Rectal smooth muscle tissue (tissue), 1 donor: ENCODE measurements around the gene C2CD2.

Experiments used
- H3K27ac ChIP-seq: one replicate; pipeline ENCODE4 v1.7.0; 2013; ENCODE audit warnings: low read depth, low read length, inconsistent platforms
- H3K27me3 ChIP-seq: one replicate; pipeline ENCODE4 v1.7.0; 2013; ENCODE audit warnings: low read length; ENCODE audit not compliant: control insufficient read depth, insufficient read depth
- H3K36me3 ChIP-seq: one replicate; pipeline ENCODE4 v1.7.0; 2013; ENCODE audit warnings: low read length; ENCODE audit not compliant: control insufficient read depth, insufficient read depth
- H3K4me1 ChIP-seq: one replicate; pipeline ENCODE4 v1.7.0; 2013; ENCODE audit warnings: low read length; ENCODE audit not compliant: control insufficient read depth, insufficient read depth
- H3K4me3 ChIP-seq: one replicate; pipeline ENCODE4 v1.7.0; 2013; ENCODE audit warnings: low read length
- H3K9ac ChIP-seq: one replicate; pipeline ENCODE4 v1.7.0; 2013; ENCODE audit warnings: low read length

C2CD2 gene

DNA sequence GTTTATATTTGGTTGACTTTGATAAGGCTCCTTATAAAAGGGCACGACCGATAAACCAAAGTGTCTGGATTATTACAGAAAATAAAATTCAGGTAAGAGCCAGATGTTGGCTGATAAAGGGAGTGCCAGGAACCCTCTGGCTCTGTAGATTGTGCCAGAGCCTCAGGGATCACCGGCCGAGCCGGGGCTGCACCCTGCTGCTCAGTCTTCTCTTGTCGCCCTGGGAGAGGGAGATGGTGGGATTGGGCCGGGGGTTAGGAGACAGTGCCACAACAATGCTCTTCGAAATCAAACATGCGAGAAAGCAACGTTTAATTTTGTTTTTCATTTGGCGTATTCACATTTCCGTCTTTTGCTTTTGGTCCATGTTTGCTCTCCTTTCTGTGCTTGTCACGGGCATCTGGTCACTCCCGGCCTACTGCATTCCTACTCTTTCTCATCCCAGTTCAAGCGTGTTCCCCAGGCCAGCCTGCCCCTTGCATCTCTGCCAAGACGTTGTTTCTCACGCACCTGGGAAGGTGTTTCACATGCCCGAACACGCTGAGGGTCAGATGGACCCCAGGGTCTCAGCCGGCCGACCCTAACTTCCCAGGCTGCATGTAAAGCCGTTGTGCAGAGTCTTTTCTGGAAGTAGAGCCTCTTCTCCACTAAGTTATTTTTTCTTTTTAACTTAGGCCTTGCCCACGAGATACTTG lies 18.8 kb upstream of the C2CD2 start:
- Histone ChIP-seq H3K36me3 (no peaks in the 10 kb centered on the region), H3K4me3 (no peak overlapping the region), H3K9ac (no peak overlapping the region), H3K27ac (no peak overlapping the region), H3K4me1 (no peaks in the 10 kb centered on the region), H3K27me3 (no peaks in the 10 kb centered on the region)

DNA sequence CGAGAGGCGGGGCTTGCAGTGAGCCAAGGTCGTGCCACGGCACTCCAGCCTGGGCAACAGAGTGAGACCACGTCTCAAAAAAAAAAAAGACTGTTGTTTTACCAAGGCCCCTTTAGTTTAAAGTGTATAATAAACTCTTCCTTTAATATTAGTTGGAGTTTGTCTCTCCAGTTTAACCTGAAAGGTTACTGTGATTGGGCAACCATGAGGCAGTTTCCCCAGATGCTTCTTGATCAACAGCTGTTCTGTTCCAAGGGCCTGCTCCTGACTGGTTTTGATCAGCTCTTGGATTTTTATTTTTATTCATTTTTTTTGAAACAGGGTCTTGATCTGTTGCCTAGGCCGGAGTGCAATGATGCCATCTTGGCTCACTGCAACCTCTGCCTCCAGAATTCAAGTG lies 18.1 kb upstream of the C2CD2 start:
- Histone ChIP-seq H3K4me1 (no peaks in the 10 kb centered on the region), H3K9ac (no peak overlapping the region), H3K36me3 (no peaks in the 10 kb centered on the region), H3K27ac (no peak overlapping the region), H3K27me3 (no peaks in the 10 kb centered on the region), H3K4me3 (no peak overlapping the region)

DNA sequence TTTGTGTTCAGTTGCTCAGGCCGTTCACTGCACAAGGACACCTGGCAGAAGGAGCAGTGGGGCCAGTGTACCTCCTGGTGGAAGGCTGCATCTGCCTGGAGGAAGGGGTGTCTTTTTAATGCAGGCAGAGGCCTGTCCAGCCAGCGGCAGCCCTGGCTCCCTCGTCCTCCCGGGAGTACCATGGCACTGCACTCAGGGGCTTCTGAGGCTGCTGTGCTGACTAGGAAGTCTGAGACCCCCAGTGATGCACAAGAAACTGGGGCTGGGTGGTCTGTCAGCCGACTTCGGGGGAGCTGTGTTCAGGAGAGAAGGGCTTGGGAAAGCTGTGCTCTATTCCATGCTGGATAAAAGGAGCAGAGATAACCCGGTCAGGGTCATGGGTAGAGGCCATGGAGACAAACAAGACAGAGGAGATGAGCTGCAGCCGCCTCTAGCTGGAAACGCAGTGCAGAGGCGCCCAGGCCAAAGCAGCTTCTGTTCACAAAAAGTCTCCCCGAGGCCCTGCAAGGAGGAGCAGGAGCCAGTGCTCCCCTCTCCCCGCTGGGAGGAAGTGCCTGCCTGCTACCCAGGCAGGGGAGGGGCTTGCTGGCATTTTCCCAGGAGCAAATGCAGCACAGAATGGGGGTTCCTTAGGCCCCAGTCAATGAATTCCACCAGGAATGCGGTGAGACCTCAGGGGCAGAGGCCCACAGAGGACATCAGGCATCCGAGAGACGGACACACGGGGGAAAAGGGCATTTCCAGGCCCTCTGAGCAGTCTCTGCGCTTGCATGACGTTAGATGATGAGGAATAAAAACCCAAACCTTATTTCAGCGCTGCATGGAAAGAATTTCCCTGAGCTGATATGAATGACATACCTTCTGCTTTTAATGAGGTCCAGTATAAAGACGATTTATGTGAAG lies 17.2 kb upstream of the C2CD2 start:
- Histone ChIP-seq H3K4me3 (no peak overlapping the region), H3K27ac (no peak overlapping the region), H3K27me3 (no peaks in the 10 kb centered on the region), H3K4me1 (no peaks in the 10 kb centered on the region), H3K9ac (no peak overlapping the region), H3K36me3 (no peaks in the 10 kb centered on the region)

DNA sequence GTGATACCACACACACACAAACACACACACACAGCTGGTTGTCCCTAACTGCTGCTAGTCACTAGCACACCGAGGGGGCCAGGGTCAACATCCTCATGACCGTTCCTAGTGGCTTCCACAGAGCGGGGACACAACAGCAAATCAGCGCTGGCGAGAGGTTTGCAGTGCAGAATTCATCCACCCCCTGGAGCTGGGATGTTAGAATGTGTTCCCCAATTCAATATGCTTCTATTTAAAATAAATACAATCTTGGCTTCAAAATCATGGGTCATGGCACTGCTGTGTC lies 16.2 kb upstream of the C2CD2 start:
- H3K4me1 ChIP-seq, result no peaks in the 10 kb centered on the region
- no peaks in the 10 kb centered on the region for H3K36me3 ChIP-seq
- H3K9ac ChIP-seq, result no peak overlapping the region
- no peaks in the 10 kb centered on the region for H3K27me3 ChIP-seq
- H3K27ac ChIP-seq, result no peak overlapping the region
- no peak overlapping the region for H3K4me3 ChIP-seq

DNA sequence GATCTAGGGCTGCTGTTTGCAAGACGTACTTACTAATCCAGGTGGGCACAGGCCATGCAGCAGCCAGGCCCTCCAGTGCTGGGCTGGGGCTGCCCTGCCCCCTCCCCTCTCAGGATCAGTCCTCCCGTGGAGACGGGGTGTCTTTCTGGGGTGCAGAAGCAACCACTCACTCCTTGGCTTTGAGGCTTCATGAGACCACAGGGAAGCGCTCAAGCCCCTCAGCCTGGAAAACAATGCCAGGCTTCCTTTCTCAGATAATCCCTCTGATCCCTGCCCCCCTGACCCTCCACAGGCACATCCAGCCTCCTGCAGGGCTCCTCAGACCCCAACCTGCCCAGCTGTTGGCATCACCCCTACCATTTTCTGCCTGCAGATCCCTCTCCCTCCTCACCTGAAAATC lies 13.9 kb upstream of the C2CD2 start:
- H3K36me3 ChIP-seq, result no peaks in the 10 kb centered on the region
- no peaks in the 10 kb centered on the region for H3K27me3 ChIP-seq
- no peak overlapping the region for H3K4me3 ChIP-seq
- H3K9ac ChIP-seq, result no peak overlapping the region
- no peak overlapping the region for H3K27ac ChIP-seq
- no peaks in the 10 kb centered on the region for H3K4me1 ChIP-seq

DNA sequence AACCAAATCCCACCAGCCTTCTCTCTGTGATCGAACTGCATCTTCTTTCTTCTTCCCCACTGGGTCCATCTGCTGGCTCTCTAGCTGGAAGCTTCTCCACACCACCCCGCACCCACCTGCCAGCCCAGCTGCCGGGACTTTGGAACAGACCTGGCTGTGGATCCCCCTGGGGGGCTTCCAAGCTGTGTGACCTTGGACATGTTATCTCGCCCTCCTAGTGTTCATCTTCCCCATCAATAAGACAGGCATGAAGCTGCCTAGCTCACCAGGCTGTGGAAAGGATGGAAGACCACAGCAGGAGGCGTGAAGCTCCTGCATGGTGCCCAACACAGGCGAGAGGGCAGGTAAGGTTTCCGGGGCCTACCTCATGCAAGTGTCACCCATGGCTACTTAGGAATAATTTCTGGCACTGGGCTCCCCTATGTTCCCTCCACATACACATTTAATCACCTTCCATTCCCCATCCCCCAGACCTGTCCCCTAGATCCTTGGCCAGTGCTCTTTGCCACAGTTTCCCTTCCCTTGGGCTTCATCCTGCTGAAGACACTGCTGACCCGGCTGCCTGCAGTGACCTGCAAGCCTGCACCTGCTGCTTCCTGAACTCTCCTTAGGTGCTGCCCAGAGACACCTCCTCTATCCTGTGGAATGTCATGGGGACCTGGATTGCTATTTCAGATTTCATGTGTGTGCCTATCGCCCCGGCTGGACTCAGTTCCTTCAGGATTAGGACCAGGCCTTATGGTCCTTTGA lies 13.2 kb upstream of the C2CD2 start:
- no peak overlapping the region for H3K9ac ChIP-seq
- no peaks in the 10 kb centered on the region for H3K36me3 ChIP-seq
- no peak overlapping the region for H3K4me3 ChIP-seq
- no peaks in the 10 kb centered on the region for H3K4me1 ChIP-seq
- H3K27ac ChIP-seq, result no peak overlapping the region
- no peaks in the 10 kb centered on the region for H3K27me3 ChIP-seq

DNA sequence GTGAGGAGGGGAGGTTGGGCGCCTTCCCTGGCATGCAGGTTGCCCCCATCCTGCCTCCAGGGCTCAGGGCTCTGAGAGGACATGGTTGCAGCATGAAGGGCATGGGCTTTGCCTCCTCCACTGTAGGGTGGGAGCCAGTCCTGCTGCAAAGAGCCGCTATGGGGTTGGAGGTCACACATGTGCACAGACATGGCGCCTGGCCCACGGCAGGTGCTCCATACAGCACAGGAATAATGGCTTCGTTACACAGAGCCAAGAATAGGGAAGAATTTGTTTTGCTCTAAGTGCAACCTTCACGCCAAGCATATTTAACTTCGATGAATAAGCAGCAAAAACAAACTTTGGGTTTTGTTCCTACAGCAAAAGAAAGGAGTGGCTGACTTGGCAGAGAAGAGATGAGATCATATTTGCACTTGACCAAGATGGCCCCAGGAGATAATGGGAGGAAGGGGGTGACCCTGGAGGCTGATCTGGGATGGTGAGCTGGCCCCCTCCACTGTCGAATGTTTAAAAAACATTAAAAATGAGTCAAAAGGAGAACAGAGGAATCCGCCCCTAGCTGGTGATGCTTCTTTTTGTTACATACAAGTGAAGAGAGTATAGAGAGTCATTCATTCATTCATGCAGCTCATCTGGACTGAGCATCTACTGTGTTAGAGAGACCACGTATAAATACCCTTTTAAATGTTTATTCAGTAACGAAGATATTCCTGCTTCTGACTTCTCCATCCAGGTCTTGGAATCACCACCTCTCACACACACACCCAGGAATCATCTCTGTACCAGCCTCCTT lies 12.4 kb upstream of the C2CD2 start:
- Histone ChIP-seq H3K36me3 (no peaks in the 10 kb centered on the region), H3K4me1 (no peaks in the 10 kb centered on the region), H3K4me3 (no peak overlapping the region), H3K27me3 (no peaks in the 10 kb centered on the region), H3K9ac (no peak overlapping the region), H3K27ac (no peak overlapping the region)

DNA sequence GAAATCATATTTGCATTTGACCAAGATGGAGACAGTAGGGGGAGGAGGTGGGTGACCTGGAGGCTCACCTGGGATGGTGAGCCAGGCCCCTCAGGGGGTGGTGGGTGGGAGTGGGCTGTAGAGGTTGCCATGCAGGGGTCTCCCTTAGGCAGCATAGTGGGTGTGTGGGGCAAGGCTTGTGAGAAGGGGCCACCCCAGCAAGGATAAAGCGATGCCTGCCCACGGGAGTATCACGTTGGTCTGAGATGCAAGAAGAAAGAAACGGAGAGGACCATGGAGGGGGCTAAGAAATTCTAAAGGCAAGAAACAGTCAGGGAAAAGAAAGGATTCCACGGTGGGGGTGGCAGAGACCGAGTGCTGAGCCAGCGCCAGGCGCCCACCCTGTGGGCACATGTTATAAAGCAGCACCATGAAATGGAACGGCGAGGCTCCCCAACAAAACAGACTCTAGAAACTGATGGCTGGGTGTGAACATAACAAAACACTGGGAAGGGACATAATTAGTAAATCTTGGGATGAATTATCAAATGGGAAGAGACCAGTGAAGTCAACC lies 11.7 kb upstream of the C2CD2 start:
- no peak overlapping the region for H3K9ac ChIP-seq
- H3K4me3 ChIP-seq, result no peak overlapping the region
- no peaks in the 10 kb centered on the region for H3K4me1 ChIP-seq
- no peaks in the 10 kb centered on the region for H3K27me3 ChIP-seq
- H3K36me3 ChIP-seq, result no peaks in the 10 kb centered on the region
- no peak overlapping the region for H3K27ac ChIP-seq

DNA sequence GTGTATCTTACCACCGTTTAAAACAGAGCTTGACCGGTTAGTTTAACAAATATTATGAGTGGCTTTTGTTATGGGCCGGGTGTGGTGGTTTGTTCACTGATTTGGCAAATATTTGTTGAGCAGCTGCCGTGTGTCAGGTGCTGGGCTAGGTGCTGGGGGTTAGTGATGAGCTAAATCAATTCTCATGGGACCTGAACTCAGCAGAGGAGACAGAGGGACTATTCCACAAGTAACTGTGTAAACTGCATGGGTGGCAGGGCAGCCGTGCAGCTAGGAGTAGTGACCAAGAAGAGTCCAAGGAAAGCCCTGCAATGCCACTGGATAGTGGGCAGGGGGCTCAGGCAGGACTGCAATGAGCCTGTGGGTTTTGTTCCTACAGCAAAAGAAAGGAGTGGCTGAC lies 11.2 kb upstream of the C2CD2 start:
- no peaks in the 10 kb centered on the region for H3K27me3 ChIP-seq
- H3K9ac ChIP-seq, result no peak overlapping the region
- no peak overlapping the region for H3K27ac ChIP-seq
- H3K36me3 ChIP-seq, result no peaks in the 10 kb centered on the region
- no peaks in the 10 kb centered on the region for H3K4me1 ChIP-seq
- H3K4me3 ChIP-seq, result no peak overlapping the region

DNA sequence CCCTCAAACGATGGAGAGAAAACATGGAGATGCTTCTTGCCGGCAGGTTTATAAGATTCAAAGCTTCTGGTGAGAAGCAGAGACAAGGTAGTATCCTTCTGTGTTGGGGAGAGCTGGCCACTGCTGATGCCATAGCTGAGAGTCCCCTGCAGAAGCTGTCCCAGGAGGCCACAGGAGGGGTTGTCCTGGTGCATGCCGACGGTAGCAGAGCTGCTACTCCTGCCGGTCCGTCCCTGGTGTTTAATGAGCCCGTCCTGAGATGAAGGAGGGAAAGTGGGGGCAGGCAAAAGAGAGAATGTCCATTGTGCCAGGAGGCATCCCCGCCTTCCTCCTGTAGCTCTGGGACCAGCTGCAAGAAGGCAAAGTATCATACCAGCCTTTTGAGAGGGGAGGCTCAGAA lies 10.4 kb upstream of the C2CD2 start:
- Histone ChIP-seq H3K27ac (no peak overlapping the region), H3K27me3 (no peaks in the 10 kb centered on the region), H3K4me1 (no peaks in the 10 kb centered on the region), H3K36me3 (no peaks in the 10 kb centered on the region), H3K9ac (no peak overlapping the region), H3K4me3 (no peak overlapping the region)

DNA sequence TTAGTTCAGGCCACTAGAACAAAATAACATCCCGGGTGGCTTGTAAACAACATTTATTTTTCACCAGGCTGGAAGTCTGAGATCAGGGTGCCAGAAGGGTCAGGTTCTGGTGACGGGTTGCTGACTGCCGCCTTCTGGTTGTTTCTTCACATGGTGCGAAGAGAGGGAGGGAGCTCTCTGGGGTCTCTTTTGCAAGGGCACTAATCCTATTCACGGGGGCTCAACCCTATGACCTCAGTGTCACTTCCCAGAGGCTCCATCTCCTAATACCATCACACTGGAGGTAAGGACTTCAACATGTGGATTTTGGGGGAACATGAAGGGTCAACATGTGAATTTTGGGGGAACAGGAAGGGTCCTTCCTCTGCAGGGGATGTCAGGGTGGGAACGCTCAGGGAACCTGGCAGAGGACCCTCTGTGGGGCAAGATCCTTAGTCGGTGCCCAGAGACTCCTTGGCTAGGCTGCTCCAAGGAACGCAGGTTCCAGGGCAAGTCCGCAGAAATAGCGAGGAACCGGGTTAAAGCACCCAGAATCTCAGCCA lies 8.7 kb upstream of the C2CD2 start:
- no peak overlapping the region for H3K4me3 ChIP-seq

More for the DNA sequence above, 8.7 kb upstream of the C2CD2 start:
- no peak overlapping the region for H3K27ac ChIP-seq
- H3K27me3 ChIP-seq, result no peaks in the 10 kb centered on the region
- H3K36me3 ChIP-seq, result no peaks in the 10 kb centered on the region
- no peak overlapping the region for H3K9ac ChIP-seq
- peaks cover 5% of the 10 kb centered on the region for H3K4me1 ChIP-seq
